Lung (tissue), 12 donors: Measurements from ENCODE around the gene STRBP. TPM values are rescaled to one million over a fixed set of nuclear protein-coding genes. Genes with fewer than 3 reads are reported as not detected.

ENCODE experiments used
- ATAC-seq: fragments of 200-7000 bp; cut with Tn5 transposase; one replicate; pipeline ENCODE4 v1.9.1; 2020; ENCODE audit warnings: moderate number of reproducible peaks; ENCODE audit not compliant: insufficient read depth, low FRiP score
- DNase-seq, 3 donors: peaks; one replicate each; pipeline ENCODE4 v3.0.0-alpha.2; 2013 to 2017
- H3K27ac ChIP-seq, 2 donors: one replicate each; pipeline ENCODE4 v1.5.1; 2013; ENCODE audit warnings: mild to moderate bottlenecking in 2 of 2, moderate library complexity in 2 of 2, control low read depth in 1 of 2, inconsistent platforms in 1 of 2, low read depth in 1 of 2, low read length in 1 of 2
- H3K27me3 ChIP-seq, 3 donors: one replicate each; pipeline ENCODE4 v1.5.1; 2013; ENCODE audit warnings: low read length in 2 of 3; ENCODE audit not compliant: control insufficient read depth in 3 of 3, insufficient read depth in 3 of 3
- H3K36me3 ChIP-seq, 4 donors: one replicate each; pipeline ENCODE4 v1.5.1; 2013; ENCODE audit warnings: low read length in 4 of 4, mild to moderate bottlenecking in 1 of 4, moderate library complexity in 1 of 4; ENCODE audit not compliant: control insufficient read depth in 4 of 4, insufficient read depth in 4 of 4
- H3K4me1 ChIP-seq, 5 donors: one replicate each; pipeline ENCODE4 v1.5.1; 2013; ENCODE audit warnings: low read length in 5 of 5, mild to moderate bottlenecking in 2 of 5, moderate library complexity in 1 of 5; ENCODE audit not compliant: control insufficient read depth in 5 of 5, insufficient read depth in 5 of 5
- H3K4me3 ChIP-seq: one replicate; pipeline ENCODE4 v1.5.1; 2013; ENCODE audit warnings: mild to moderate bottlenecking, control low read depth, moderate library complexity
- H3K9ac ChIP-seq, 2 donors: one replicate each; pipeline ENCODE4 v1.5.1; 2013; ENCODE audit warnings: low read length in 2 of 2, control low read depth in 1 of 2; ENCODE audit not compliant: insufficient read depth in 1 of 2
- H3K9me3 ChIP-seq, 4 donors: one replicate each; pipeline ENCODE4 v1.5.1; 2013; ENCODE audit warnings: low read length in 3 of 4, mild to moderate bottlenecking in 1 of 4, moderate library complexity in 1 of 4; ENCODE audit not compliant: control insufficient read depth in 4 of 4, insufficient read depth in 3 of 4
- WGBS, 2 donors: extraction: QIAGEN DNeasy Blood & Tissue Kit; methylation state at CpG; one replicate each; pipeline ENCODE4 v1.1.7; 2013; 5-methylcytosine and 5-hydroxymethylcytosine counted together
- polyA plus RNA-seq, 2 donors: library from polyadenylated mRNA; stranded (reverse); fragments of 200-250 nt; gene quantifications; one replicate each; pipeline ENCODE4 v1.2.1, GENCODE V29; 2013
- total RNA-seq, 2 donors: library from RNA; depleted of rRNA in 1 of 2; stranded (reverse); fragments of >200 nt in 1 of 2; gene quantifications; one replicate each; pipeline ENCODE4 v1.2.1, GENCODE V29; 2014 to 2021
- TF ChIP-seq, protein P1 (sequence below): IDR thresholded peaks from 2 replicates; pipeline ENCODE4 v1.5.1; 2012; ENCODE audit warnings: mild to moderate bottlenecking; ENCODE audit errors: control extremely low read depth, extremely low read depth
- donor health status: control.
- donor health status: control.
- donor health status: Bipolar disorder and iron deficiency.
- donor health status: healthy.
- donor health status: DM: yes; HTN: yes; CAD: no.

Gene STRBP
- total and polyA plus RNA-seq, 4 donors: 8.3 to 27.2 (median 21.1) TPM

DNA sequence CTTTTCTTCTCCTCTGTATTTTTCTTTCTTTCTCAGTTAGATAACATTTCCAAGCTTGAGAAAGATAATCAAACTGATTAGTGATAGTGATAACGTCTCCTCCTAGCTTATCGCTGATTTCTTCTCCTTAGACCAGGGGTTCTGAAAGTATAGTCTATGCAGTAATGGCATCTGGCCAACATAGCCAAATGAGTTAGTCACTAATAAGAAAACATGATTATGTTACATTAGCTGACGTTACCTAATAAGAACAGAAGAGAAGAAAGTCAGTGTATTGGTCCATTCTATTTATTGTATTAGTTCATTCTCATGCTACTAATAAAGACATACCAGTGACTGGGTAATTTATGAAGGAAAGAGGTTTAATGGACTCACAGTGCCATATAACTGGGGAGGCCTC is 111.2 kb downstream of the STRBP start:
- TF ChIP-seq, protein P1, sequence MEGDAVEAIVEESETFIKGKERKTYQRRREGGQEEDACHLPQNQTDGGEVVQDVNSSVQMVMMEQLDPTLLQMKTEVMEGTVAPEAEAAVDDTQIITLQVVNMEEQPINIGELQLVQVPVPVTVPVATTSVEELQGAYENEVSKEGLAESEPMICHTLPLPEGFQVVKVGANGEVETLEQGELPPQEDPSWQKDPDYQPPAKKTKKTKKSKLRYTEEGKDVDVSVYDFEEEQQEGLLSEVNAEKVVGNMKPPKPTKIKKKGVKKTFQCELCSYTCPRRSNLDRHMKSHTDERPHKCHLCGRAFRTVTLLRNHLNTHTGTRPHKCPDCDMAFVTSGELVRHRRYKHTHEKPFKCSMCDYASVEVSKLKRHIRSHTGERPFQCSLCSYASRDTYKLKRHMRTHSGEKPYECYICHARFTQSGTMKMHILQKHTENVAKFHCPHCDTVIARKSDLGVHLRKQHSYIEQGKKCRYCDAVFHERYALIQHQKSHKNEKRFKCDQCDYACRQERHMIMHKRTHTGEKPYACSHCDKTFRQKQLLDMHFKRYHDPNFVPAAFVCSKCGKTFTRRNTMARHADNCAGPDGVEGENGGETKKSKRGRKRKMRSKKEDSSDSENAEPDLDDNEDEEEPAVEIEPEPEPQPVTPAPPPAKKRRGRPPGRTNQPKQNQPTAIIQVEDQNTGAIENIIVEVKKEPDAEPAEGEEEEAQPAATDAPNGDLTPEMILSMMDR: no peak
- H3K9me3 ChIP-seq: no peaks in the 10 kb centered on the region
- no peaks in the 10 kb centered on the region for H3K27me3 ChIP-seq
- H3K27ac ChIP-seq: no peak overlapping the region
- H3K4me1 ChIP-seq: no peaks in the 10 kb centered on the region
- 94 to 98% methylated on average over 3 of the region's 3 CpGs for WGBS, 2 donors
- no peak for ATAC-seq
- no peak for DNase-seq
- H3K4me3 ChIP-seq: no peak overlapping the region
- peaks cover 0 to 8% (median 2%) of the 10 kb centered on the region in 4 donors for H3K36me3 ChIP-seq
- no peak overlapping the region for H3K9ac ChIP-seq

DNA sequence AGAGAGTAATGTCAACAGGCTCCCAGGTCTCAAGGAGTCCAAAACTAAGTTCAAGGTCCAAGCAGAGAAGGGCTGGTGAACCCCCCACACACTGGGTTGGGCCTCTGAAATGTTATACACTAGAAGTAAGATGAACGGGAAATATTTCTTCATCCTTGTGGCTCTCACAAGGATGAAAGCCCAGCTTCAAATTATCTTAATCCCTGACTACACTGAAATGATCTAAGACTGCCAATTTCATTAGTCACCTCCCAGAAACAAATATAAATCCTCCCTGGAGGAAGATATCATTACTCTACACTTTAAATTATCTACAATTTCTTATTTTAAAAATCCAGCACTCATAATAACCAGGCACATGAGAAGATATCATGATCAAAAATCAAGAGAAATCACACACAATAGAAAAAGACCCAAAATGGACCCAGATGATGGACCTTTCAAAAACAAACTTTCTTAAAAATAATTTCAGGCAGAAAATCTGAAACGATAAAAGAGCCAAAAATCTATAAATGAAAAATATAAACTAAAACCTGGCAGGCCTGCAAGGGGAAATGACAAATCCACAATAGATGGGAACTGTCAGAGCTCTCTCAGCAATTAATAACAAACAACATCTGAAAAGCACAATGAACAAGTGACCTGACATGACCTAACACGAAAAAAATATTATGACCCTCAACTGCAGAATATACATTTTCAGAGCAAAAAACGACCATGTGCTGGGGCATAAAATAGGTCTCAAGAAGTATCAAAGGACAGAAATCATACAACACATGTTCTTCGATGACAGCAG is 117.5 kb downstream of the STRBP start:
- H3K27ac ChIP-seq: no peak overlapping the region
- H3K27me3 ChIP-seq: no peaks in the 10 kb centered on the region
- H3K4me1 ChIP-seq: no peaks in the 10 kb centered on the region
- WGBS, 2 donors: 80 to 85% methylated on average over 5 of the region's 5 CpGs
- H3K9ac ChIP-seq: no peak overlapping the region
- ATAC-seq: no peak
- no peak for DNase-seq
- H3K4me3 ChIP-seq: no peak overlapping the region
- TF ChIP-seq, protein P1: no peak
- H3K36me3 ChIP-seq: peaks cover under 1 to 5% (median 2%) of the 10 kb centered on the region in 4 donors
- no peaks in the 10 kb centered on the region for H3K9me3 ChIP-seq

DNA sequence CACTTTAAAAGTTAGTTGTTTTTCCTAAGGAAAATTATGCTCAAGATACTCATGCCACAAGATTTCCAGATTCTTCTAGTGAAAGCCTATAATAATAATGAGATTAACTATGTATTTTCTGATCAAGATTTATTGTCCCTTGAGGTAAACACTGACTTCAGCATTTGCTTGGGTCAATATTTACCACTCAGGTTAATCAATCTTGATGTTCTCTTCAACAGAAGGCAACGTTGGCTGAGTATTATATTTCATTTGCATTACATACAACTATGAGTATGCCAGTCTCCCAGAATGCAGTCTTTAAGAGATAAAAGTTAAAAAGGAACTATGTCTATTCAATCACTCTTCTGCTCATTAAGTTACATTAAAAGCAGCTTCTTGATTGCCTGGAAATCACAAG is 119.3 kb downstream of the STRBP start:
- Histone ChIP-seq H3K4me1 (no peaks in the 10 kb centered on the region), H3K36me3 (peaks cover 0 to 5% (median 1%) of the 10 kb centered on the region in 4 donors), H3K27ac (no peak overlapping the region), H3K4me3 (no peak overlapping the region), H3K27me3 (no peaks in the 10 kb centered on the region), H3K9me3 (no peaks in the 10 kb centered on the region), H3K9ac (no peak overlapping the region)
- WGBS, 2 donors: 44 to 75% methylated on average over 1 of the region's 1 CpG
- DNase-seq: no peak
- TF ChIP-seq, protein P1: no peak
- ATAC-seq: no peak
